ENCODE results near the gene SHROOM3. TPM values are rescaled to one million over a fixed set of nuclear protein-coding genes. Genes with fewer than 3 reads are reported as not detected.

The SHROOM3 gene
- total RNA-seq, 1 donor from 2014 or later: 16.2 TPM

DNA sequence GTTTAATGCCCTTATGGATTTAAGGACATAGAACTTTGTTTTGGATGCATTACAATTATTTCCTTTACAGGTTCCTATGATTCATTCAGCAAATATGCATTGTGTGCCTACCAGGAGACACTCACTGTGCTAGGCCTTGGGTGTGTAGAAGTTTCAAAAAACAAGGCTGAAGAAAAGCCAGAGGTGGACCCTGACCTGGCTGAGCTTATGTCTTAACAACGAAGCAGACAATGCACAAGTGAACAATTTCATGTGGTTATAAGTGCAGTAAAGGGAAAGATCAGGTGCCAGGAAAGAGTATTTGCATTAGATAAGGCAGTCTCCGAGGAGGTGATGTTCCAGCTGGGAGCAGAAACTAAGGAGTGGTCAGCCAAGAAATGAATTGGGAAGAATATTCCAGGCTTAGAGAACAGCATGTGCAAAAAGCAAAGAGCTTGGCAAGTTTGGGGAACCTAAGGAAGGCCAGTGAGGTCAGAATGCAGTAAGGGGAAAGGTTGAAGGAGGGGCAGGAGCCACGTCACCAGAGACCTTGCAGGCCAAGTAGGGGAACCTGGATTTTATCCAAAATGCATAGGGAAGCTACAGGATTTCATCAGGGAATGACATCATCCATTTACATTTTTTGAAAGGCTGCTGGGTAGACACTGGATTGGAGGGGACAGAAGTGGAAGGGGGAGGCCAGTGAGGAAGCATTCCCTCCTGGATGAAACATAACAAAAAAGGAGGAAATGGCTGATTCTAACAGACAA lies 269.3 kb downstream of the SHROOM3 start:
- Histone ChIP-seq H3K27ac (replicated peaks) (peak overlapping the region; percentile 64), H3K4me1 (peaks cover 38% of the 10 kb centered on the region), H3K4me3 (no peak overlapping the region), H3K9me3 (replicated peaks) (no peaks in the 10 kb centered on the region), H3K36me3 (no peaks in the 10 kb centered on the region), H3K27me3 (ENCODE audit: low read depth) (no peaks in the 10 kb centered on the region)
- TF ChIP-seq, protein P1, sequence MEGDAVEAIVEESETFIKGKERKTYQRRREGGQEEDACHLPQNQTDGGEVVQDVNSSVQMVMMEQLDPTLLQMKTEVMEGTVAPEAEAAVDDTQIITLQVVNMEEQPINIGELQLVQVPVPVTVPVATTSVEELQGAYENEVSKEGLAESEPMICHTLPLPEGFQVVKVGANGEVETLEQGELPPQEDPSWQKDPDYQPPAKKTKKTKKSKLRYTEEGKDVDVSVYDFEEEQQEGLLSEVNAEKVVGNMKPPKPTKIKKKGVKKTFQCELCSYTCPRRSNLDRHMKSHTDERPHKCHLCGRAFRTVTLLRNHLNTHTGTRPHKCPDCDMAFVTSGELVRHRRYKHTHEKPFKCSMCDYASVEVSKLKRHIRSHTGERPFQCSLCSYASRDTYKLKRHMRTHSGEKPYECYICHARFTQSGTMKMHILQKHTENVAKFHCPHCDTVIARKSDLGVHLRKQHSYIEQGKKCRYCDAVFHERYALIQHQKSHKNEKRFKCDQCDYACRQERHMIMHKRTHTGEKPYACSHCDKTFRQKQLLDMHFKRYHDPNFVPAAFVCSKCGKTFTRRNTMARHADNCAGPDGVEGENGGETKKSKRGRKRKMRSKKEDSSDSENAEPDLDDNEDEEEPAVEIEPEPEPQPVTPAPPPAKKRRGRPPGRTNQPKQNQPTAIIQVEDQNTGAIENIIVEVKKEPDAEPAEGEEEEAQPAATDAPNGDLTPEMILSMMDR (IDR thresholded peaks at IDR 0.05; ENCODE audit: borderline replicate concordance): no peak
- intact Hi-C loops (cut with micrococcal nuclease): no loop called here
- no peak for DNase-seq

DNA sequence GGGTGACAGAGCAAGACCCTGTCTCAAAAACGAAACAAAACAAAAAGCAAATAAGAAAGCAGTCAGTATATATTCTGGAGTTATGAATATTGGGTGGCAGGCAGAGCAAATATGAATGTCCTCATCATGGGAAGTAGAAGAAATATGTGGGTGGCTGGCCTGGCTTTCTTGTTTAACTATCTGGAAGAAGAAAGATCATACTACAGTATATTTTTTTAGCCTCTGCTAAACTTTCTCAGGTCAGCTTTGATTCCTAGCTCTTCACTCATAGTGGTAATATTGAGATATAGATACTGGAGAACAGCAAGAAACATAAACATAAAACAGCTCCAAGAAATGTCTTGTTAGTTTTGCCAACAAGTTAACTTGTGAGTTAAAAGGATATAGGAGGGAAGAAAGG lies 270.4 kb downstream of the SHROOM3 start:
- intact Hi-C loops (cut with micrococcal nuclease): no loop called here
- no peaks in the 10 kb centered on the region for H3K36me3 ChIP-seq
- no peaks in the 10 kb centered on the region for H3K9me3 ChIP-seq (replicated peaks)
- peaks cover 35% of the 10 kb centered on the region for H3K4me1 ChIP-seq
- H3K27ac ChIP-seq (replicated peaks): peak overlapping the region; percentile 64
- DNase-seq: no peak
- H3K4me3 ChIP-seq: no peak overlapping the region
- TF ChIP-seq, protein P1 (IDR thresholded peaks at IDR 0.05; ENCODE audit: borderline replicate concordance): no peak
- no peaks in the 10 kb centered on the region for H3K27me3 ChIP-seq (ENCODE audit: low read depth)

- H3K9me3 ChIP-seq (replicated peaks): no peaks in the 10 kb centered on the region
- H3K27me3 ChIP-seq (ENCODE audit: low read depth): no peaks in the 10 kb centered on the region
- H3K4me3 ChIP-seq: no peak overlapping the region
- H3K36me3 ChIP-seq: no peaks in the 10 kb centered on the region
- peaks cover 35% of the 10 kb centered on the region for H3K4me1 ChIP-seq
- DNase-seq: no peak
- no peak overlapping the region for H3K27ac ChIP-seq (replicated peaks)
- intact Hi-C loops (cut with micrococcal nuclease): no loop called here
- TF ChIP-seq, protein P1 (IDR thresholded peaks at IDR 0.05; ENCODE audit: borderline replicate concordance): no peak
Measured at GRCh38 chr4:76706581-76706980, 271.6 kb downstream of the SHROOM3 start.

- H3K9me3 ChIP-seq (replicated peaks): no peaks in the 10 kb centered on the region
- H3K36me3 ChIP-seq: no peaks in the 10 kb centered on the region
- TF ChIP-seq, protein P1 (IDR thresholded peaks at IDR 0.05; ENCODE audit: borderline replicate concordance): no peak
- H3K4me3 ChIP-seq: no peak overlapping the region
- DNase-seq: no peak
- intact Hi-C loops (cut with micrococcal nuclease): no loop called here
- H3K27me3 ChIP-seq (ENCODE audit: low read depth): no peaks in the 10 kb centered on the region
- peak overlapping the region; percentile 39 for H3K27ac ChIP-seq (replicated peaks)
- peaks cover 26% of the 10 kb centered on the region for H3K4me1 ChIP-seq
Measured at GRCh38 chr4:76708971-76709771, 274.1 kb downstream of the SHROOM3 start.

GRCh38 chr4:76709772-76710090 lies 274.7 kb downstream of the SHROOM3 start:
- Histone ChIP-seq H3K4me3 (no peak overlapping the region), H3K27ac (replicated peaks) (peak overlapping the region; percentile 39), H3K4me1 (peaks cover 20% of the 10 kb centered on the region), H3K9me3 (replicated peaks) (no peaks in the 10 kb centered on the region), H3K27me3 (ENCODE audit: low read depth) (no peaks in the 10 kb centered on the region), H3K36me3 (no peaks in the 10 kb centered on the region)
- no peak for DNase-seq
- TF ChIP-seq, protein P1 (IDR thresholded peaks at IDR 0.05; ENCODE audit: borderline replicate concordance): no peak
- intact Hi-C loops (cut with micrococcal nuclease): no loop called here
